HG02798 (cell line): Measurements from ENCODE around the gene FASTKD3.
A peak's percentile ranks its signal among the peaks of the same experiment; 100 is the strongest.

Source experiments
- ATAC-seq: cut with Tn5 transposase; IDR thresholded peaks from one replicate; pipeline ENCODE4 v1.9.1; 2021; ENCODE audit warnings: mild to moderate bottlenecking; ENCODE audit not compliant: unreplicated experiment, poor library complexity

FASTKD3 gene

GRCh38 chr5:7850395-7851239 lies 18.2 kb downstream of the FASTKD3 start, which contains the start of gene CFAP90:
TSS of gene CFAP90 (minus strand) at chr5:7851133. CDS start at chr5:7851021, 112 bp downstream.
- ATAC-seq: no peak

- no peak for ATAC-seq
These were observed 19.0 kb downstream of the FASTKD3 start for GRCh38 chr5:7849681-7850394.

- ATAC-seq: no peak
These were observed 20.5 kb downstream of the FASTKD3 start for GRCh38 chr5:7848296-7848695.

- ATAC-seq: no peak
These were observed 22.5 kb downstream of the FASTKD3 start for GRCh38 chr5:7846327-7846726.

- ATAC-seq: no peak
These were observed 23.3 kb downstream of the FASTKD3 start for GRCh38 chr5:7845557-7845956.

- ATAC-seq: no peak
These were observed 23.9 kb downstream of the FASTKD3 start for GRCh38 chr5:7844901-7845300.

GRCh38 chr5:7842531-7842930 lies 26.3 kb downstream of the FASTKD3 start:
- no peak for ATAC-seq

GRCh38 chr5:7837403-7837802 lies 31.4 kb downstream of the FASTKD3 start:
- ATAC-seq: no peak

GRCh38 chr5:7834982-7835381 lies 33.8 kb downstream of the FASTKD3 start:
- ATAC-seq: no peak

GRCh38 chr5:7828269-7828668 lies 40.6 kb downstream of the FASTKD3 start:
- ATAC-seq: no peak

- ATAC-seq: no peak
These were observed 41.2 kb downstream of the FASTKD3 start for GRCh38 chr5:7827610-7828009.

- no peak for ATAC-seq
These were observed 43.2 kb downstream of the FASTKD3 start for GRCh38 chr5:7825630-7826029.

GRCh38 chr5:7824995-7825394 lies 43.8 kb downstream of the FASTKD3 start:
- ATAC-seq: no peak

GRCh38 chr5:7823594-7823993 lies 45.2 kb downstream of the FASTKD3 start:
- no peak for ATAC-seq

GRCh38 chr5:7822449-7822848 lies 46.4 kb downstream of the FASTKD3 start:
- ATAC-seq: no peak

GRCh38 chr5:7816535-7816901 lies 52.3 kb downstream of the FASTKD3 start:
- ATAC-seq: peak; percentile 12

- ATAC-seq: peak; percentile 95
These were observed 52.8 kb downstream of the FASTKD3 start for GRCh38 chr5:7815892-7816534.

GRCh38 chr5:7814816-7815215 lies 54.0 kb downstream of the FASTKD3 start:
- no peak for ATAC-seq

GRCh38 chr5:7813576-7813975 lies 55.3 kb downstream of the FASTKD3 start:
- ATAC-seq: no peak

GRCh38 chr5:7813007-7813406 lies 55.8 kb downstream of the FASTKD3 start:
- ATAC-seq: no peak

GRCh38 chr5:7811715-7812114 lies 57.1 kb downstream of the FASTKD3 start:
- ATAC-seq: no peak
